HG03108 (cell line): ENCODE results near the gene TMEM86B.
A peak's percentile ranks its signal among the peaks of the same experiment; 100 is the strongest.

Experiments
- ATAC-seq: cut with Tn5 transposase; IDR thresholded peaks from one replicate; pipeline ENCODE4 v1.9.1; 2021; ENCODE audit warnings: moderate library complexity; ENCODE audit not compliant: unreplicated experiment

The TMEM86B gene

DNA sequence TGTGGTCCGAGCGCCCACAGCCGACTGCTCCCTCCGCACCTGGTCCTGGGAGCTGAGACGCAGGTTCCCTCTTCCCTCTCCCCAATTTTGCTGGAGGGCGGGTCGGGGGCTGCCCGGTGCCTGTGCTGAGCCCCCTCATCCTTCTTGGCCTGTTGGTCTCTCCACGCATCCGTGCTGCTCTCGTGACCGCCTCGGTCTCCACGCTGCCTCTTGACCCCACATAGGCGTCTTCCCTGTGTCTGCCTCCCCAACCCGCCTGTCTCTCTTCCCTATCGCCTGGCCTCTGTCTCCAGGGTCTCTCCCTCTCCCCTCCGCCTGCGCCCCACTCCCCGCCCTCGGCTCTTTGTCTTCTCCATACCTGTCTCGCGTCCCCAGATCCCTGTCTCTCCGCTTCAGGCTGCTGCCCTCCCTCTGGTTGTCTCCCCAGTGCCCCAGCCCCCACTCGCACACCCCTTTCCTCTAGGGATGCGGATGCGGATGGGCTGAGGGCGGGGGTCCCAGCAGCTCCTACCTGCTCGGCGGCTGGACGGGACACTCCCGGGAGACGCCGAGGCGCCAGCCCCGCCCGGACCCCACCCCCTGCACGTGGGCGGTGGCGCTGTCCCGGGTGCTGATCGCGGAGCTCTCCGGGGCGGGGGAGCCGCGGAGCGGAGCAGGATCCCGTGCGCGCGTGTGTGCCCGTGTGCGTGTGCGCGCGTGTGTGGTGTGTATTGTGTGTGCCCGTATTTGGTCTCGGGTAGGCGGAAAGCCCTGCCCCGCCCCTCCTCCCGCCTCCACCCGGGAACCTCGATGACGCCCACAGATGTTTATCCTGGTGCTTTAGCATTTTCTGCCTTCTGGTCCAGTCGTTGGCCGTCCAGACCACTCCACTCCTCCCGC, 48.7 kb downstream of the TMEM86B start, which contains the start of gene SYT5:
Gene SYT5 (minus strand): TSS at position 684 of the 879 bp plus-strand sequence. CDS start 1,248 bp downstream, outside the sequence.
- no peak for ATAC-seq

GRCh38 chr19:55178781-55179599, 49.6 kb downstream of the TMEM86B start:
- ATAC-seq, result peak; percentile 60
